Stomach (tissue), 9 donors: ENCODE data around the gene SH3BGRL. TPM values are rescaled to one million over a fixed set of nuclear protein-coding genes. Genes with fewer than 3 reads are reported as not detected.

Experiments
- DNase-seq, 2 donors: peaks; one replicate each; pipeline versions ENCODE4 v3.0.0 to v3.0.0-alpha.2; 2013 to 2019
- H3K27ac ChIP-seq, 5 donors: fragments of 200-600 bp in 4 of 5; sonication (generic) in 4 of 5; one replicate each; pipeline ENCODE4 v1.5.1; 2013 to 2019; ENCODE audit warnings: mild to moderate bottlenecking in 1 of 5, moderate library complexity in 1 of 5
- H3K27me3 ChIP-seq, 3 donors: fragments of 200-600 bp; sonication (generic); one replicate each; pipeline ENCODE4 v1.5.1; 2017 to 2019; ENCODE audit warnings: mixed run types in 1 of 3
- H3K36me3 ChIP-seq, 4 donors: fragments of 200-600 bp; sonication (generic); 1 replicate in 3 of 4; 2 replicates in 1 of 4; pipeline ENCODE4 v1.5.1; 2016 to 2019
- H3K4me1 ChIP-seq, 4 donors: fragments of 200-600 bp; sonication (generic); one replicate each; pipeline ENCODE4 v1.5.1; 2016 to 2019
- H3K4me3 ChIP-seq, 4 donors: fragments of 200-600 bp; sonication (generic) in 3 of 4; one replicate each; pipeline ENCODE4 v1.5.1; 2016 to 2019; ENCODE audit warnings: mild to moderate bottlenecking in 1 of 4
- H3K9me3 ChIP-seq, 4 donors: fragments of 200-600 bp; sonication (generic); one replicate each; pipeline ENCODE4 v1.5.1; 2016 to 2019
- EP300 ChIP-seq: sonication (generic); formaldehyde crosslinking; IDR thresholded peaks from one replicate; pipeline ENCODE4 v1.6.1; 2017; ENCODE audit warnings: antibody characterized with exemption
- POLR2A ChIP-seq, 4 donors: fragments of 450-650 bp; IDR thresholded peaks; one replicate each; pipeline ENCODE4 v1.6.1; 2016; ENCODE audit warnings: antibody characterized with exemption in 4 of 4, control low read depth in 2 of 4, mild to moderate bottlenecking in 1 of 4, moderate library complexity in 1 of 4
- POLR2AphosphoS5 ChIP-seq, 3 donors: sonication (generic); formaldehyde crosslinking; IDR thresholded peaks; one replicate each; pipeline ENCODE4 v1.6.1; 2016; ENCODE audit warnings: antibody characterized with exemption in 3 of 3
- WGBS, 5 donors: extraction: QIAGEN DNeasy Blood & Tissue Kit in 3 of 5; methylation state at CpG; one replicate each; pipeline versions ENCODE4 v1.1.5 to v1.1.7; 2013 to 2018; 5-methylcytosine and 5-hydroxymethylcytosine counted together
- intact Hi-C: fragments of 100-400 bp; cut with DNase I; formaldehyde crosslinking; loops from one replicate; pipeline ENCODE4 v1.15.1; 2023; ENCODE audit warnings: low total_unique reads
- polyA plus RNA-seq, 3 donors: library from polyadenylated mRNA; stranded (reverse); fragments of 200-250 nt; gene quantifications; one replicate each; pipeline ENCODE4 v1.2.3, GENCODE V29; 2013
- total RNA-seq, 5 donors: library from RNA; depleted of rRNA; stranded (reverse); fragments of >200 nt; gene quantifications; one replicate each; pipeline versions ENCODE4 v1.1.0 to v1.2.3, GENCODE V29; 2014 to 2016
- TF ChIP-seq, protein P1 (sequence below), 7 experiments: fragments of 450-650 bp in 4 of 7; fragments of 200-600 bp in 3 of 7; sonication (generic) in 3 of 7; IDR thresholded peaks; one replicate each; pipeline ENCODE4 v1.5.1; 2016 to 2019; ENCODE audit warnings: antibody characterized with exemption in 7 of 7, control low read depth in 2 of 7, mild to moderate bottlenecking in 1 of 7
- donor health status: healthy with polysubstance abuse.
- donor health status: Bipolar disorder and iron deficiency.
- donor health status: healthy.

The SH3BGRL gene
- total and polyA plus RNA-seq, 8 donors = 37.1 to 379 (median 110) TPM

DNA sequence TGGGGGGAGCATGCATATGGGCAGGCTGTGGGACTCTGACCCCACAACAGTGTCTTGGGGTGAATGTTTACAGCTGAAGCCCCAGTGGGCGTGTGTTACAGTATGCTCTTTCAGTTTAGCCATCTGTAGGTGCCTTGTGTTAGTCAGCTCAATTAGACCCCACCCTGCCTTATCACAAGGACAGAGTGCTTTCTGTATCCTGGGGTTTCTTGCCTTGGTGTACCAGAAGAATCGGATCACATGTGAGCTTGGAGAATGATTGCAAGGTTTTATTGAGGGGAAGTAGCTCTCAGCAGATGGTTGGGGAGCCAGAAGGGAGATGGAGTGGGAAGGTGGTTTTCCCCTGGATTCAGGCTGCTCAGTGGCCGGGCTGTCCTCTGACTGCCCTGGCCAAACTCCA is 27.3 kb downstream of the SH3BGRL start:
- no peak overlapping the region for H3K4me3 ChIP-seq
- intact Hi-C loops = no loop called here
- H3K4me1 ChIP-seq = peaks cover 0 to 8% (median 0%) of the 10 kb centered on the region in 4 donors
- H3K36me3 ChIP-seq = no peaks in the 10 kb centered on the region
- no peak for DNase-seq
- no peak overlapping the region for H3K27ac ChIP-seq
- TF ChIP-seq POLR2AphosphoS5 (IDR thresholded peaks at IDR 0.05) (no peak), POLR2A (IDR thresholded peaks at IDR 0.05) (no peak), EP300 (no peak)
- TF ChIP-seq, protein P1, sequence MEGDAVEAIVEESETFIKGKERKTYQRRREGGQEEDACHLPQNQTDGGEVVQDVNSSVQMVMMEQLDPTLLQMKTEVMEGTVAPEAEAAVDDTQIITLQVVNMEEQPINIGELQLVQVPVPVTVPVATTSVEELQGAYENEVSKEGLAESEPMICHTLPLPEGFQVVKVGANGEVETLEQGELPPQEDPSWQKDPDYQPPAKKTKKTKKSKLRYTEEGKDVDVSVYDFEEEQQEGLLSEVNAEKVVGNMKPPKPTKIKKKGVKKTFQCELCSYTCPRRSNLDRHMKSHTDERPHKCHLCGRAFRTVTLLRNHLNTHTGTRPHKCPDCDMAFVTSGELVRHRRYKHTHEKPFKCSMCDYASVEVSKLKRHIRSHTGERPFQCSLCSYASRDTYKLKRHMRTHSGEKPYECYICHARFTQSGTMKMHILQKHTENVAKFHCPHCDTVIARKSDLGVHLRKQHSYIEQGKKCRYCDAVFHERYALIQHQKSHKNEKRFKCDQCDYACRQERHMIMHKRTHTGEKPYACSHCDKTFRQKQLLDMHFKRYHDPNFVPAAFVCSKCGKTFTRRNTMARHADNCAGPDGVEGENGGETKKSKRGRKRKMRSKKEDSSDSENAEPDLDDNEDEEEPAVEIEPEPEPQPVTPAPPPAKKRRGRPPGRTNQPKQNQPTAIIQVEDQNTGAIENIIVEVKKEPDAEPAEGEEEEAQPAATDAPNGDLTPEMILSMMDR (IDR thresholded peaks at IDR 0.05) = no peak
- H3K27me3 ChIP-seq = no peaks in the 10 kb centered on the region
- WGBS, 5 donors = 25 to 82% (median 65%) methylated on average over 1 to 3 of the region's 3 CpGs
- H3K9me3 ChIP-seq = no peaks in the 10 kb centered on the region

DNA sequence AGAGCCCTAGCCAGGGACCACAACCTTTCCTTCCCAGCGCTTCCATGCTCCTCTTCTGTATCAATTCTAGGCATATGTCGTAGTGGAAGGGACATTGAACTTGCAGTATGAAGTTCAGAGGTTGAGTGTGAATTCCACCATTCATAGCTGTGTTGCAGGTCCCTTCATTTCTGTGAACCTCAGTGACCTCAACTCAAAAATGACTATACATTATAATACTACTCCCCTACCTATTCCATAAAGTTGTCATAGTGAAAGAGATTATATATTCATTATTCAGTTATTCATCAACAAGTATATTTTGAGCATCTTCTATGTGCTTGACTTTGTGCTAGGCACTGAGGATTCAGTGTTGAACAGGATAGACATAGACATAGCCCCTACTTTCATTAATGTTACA is 28.0 kb downstream of the SH3BGRL start:
- H3K4me1 ChIP-seq = peaks cover 0 to 8% (median 0%) of the 10 kb centered on the region in 4 donors
- no peak for DNase-seq
- TF ChIP-seq, protein P1 (IDR thresholded peaks at IDR 0.05) = no peak
- TF ChIP-seq POLR2A (IDR thresholded peaks at IDR 0.05) (no peak), EP300 (no peak), POLR2AphosphoS5 (IDR thresholded peaks at IDR 0.05) (no peak)
- WGBS, 5 donors = 66 to 100% (median 83%) methylated on average over 2 of the region's 2 CpGs
- H3K27ac ChIP-seq = no peak overlapping the region
- H3K9me3 ChIP-seq = no peaks in the 10 kb centered on the region
- H3K36me3 ChIP-seq = no peaks in the 10 kb centered on the region
- intact Hi-C loops = no loop called here
- no peak overlapping the region for H3K4me3 ChIP-seq
- H3K27me3 ChIP-seq = no peaks in the 10 kb centered on the region

GRCh38 chrX:81231476-81231875 is 29.6 kb downstream of the SH3BGRL start:
- peaks cover 0 to 8% (median 0%) of the 10 kb centered on the region in 4 donors for H3K4me1 ChIP-seq
- WGBS, 5 donors = 43 to 84% (median 57%) methylated on average over 1 of the region's 1 CpG
- no peaks in the 10 kb centered on the region for H3K27me3 ChIP-seq
- DNase-seq = no peak
- no peak overlapping the region for H3K4me3 ChIP-seq
- TF ChIP-seq, protein P1 (IDR thresholded peaks at IDR 0.05) = no peak
- no peak for TF ChIP-seq EP300
- TF ChIP-seq POLR2AphosphoS5 (IDR thresholded peaks at IDR 0.05) = no peak
- TF ChIP-seq POLR2A (IDR thresholded peaks at IDR 0.05) = no peak
- intact Hi-C loops = no loop called here
- H3K27ac ChIP-seq = no peak overlapping the region
- H3K9me3 ChIP-seq = no peaks in the 10 kb centered on the region
- H3K36me3 ChIP-seq = no peaks in the 10 kb centered on the region

- Histone ChIP-seq H3K9me3 (no peaks in the 10 kb centered on the region), H3K27me3 (no peaks in the 10 kb centered on the region), H3K36me3 (peaks cover 0 to 3% (median under 1%) of the 10 kb centered on the region in 4 donors), H3K4me3 (no peak overlapping the region), H3K4me1 (peaks cover 0 to 8% (median 0%) of the 10 kb centered on the region in 4 donors), H3K27ac (no peak overlapping the region)
- DNase-seq = no peak
- intact Hi-C loops = no loop called here
- no peak for TF ChIP-seq POLR2AphosphoS5 (IDR thresholded peaks at IDR 0.05)
- no peak for TF ChIP-seq EP300
- TF ChIP-seq POLR2A (IDR thresholded peaks at IDR 0.05) = no peak
- TF ChIP-seq, protein P1 (IDR thresholded peaks at IDR 0.05) = no peak
- WGBS, 5 donors = 60 to 92% (median 78%) methylated on average over 1 of the region's 1 CpG
Measured at GRCh38 chrX:81232218-81232617, 30.3 kb downstream of the SH3BGRL start.
